HG02884 (cell line): ENCODE data around the gene CLDN14.
A peak's percentile ranks its signal among the peaks of the same experiment; 100 is the strongest.

ENCODE experiments used
- ATAC-seq: cut with Tn5 transposase; IDR thresholded peaks from one replicate; pipeline ENCODE4 v1.9.1; 2021; ENCODE audit warnings: mild to moderate bottlenecking, moderate library complexity; ENCODE audit not compliant: unreplicated experiment

Gene CLDN14

GRCh38 chr21:36436829-36437744 is 42.8 kb downstream of the CLDN14 start:
- no peak for ATAC-seq

GRCh38 chr21:36434144-36434543 is 45.8 kb downstream of the CLDN14 start:
- ATAC-seq, result no peak

- ATAC-seq, result no peak
Measured at GRCh38 chr21:36433059-36433709, 46.7 kb downstream of the CLDN14 start.

- no peak for ATAC-seq
Measured at GRCh38 chr21:36431252-36431651, 48.7 kb downstream of the CLDN14 start.

GRCh38 chr21:36430841-36431240 is 49.1 kb downstream of the CLDN14 start:
- ATAC-seq, result no peak

- peak; percentile 93 for ATAC-seq
Measured at GRCh38 chr21:36429947-36430546, 49.9 kb downstream of the CLDN14 start.

GRCh38 chr21:36428761-36429432 is 51.0 kb downstream of the CLDN14 start:
- no peak for ATAC-seq

GRCh38 chr21:36427502-36427901 is 52.4 kb downstream of the CLDN14 start:
- ATAC-seq, result no peak

- no peak for ATAC-seq
Measured at GRCh38 chr21:36425286-36425685, 54.6 kb downstream of the CLDN14 start.

GRCh38 chr21:36424592-36424991 is 55.3 kb downstream of the CLDN14 start:
- no peak for ATAC-seq

GRCh38 chr21:36423771-36424433 is 56.0 kb downstream of the CLDN14 start:
- ATAC-seq, result no peak

- no peak for ATAC-seq
Measured at GRCh38 chr21:36422279-36423098, 57.4 kb downstream of the CLDN14 start.

- no peak for ATAC-seq
Measured at GRCh38 chr21:36420571-36421339, 59.2 kb downstream of the CLDN14 start.

- no peak for ATAC-seq
Measured at GRCh38 chr21:36419996-36420395, 59.9 kb downstream of the CLDN14 start.

- ATAC-seq, result no peak
Measured at GRCh38 chr21:36419241-36419640, 60.7 kb downstream of the CLDN14 start.

- no peak for ATAC-seq
Measured at GRCh38 chr21:36415375-36415774, 64.5 kb downstream of the CLDN14 start.

GRCh38 chr21:36412916-36413315 is 67.0 kb downstream of the CLDN14 start:
- ATAC-seq, result no peak

GRCh38 chr21:36411301-36411700 is 68.6 kb downstream of the CLDN14 start:
- ATAC-seq, result no peak
